ENCODE results near the gene LAMA5. TPM values are rescaled to one million over a fixed set of nuclear protein-coding genes. Genes with fewer than 3 reads are reported as not detected.

The LAMA5 gene
- total RNA-seq, 4 donors from 2014 or later = 164 to 427 (median 196) TPM

GRCh38 chr20:62268228-62268900 is 98.7 kb downstream of the LAMA5 start:
- no peak for DNase-seq (ENCODE audit: low spot score in 2 of 2)
- no peak overlapping the region for H3K4me3 ChIP-seq (ENCODE audit: low read depth, poor library complexity, severe bottlenecking)
- intact Hi-C loops (cut with DNase I; ENCODE audit: low total_unique reads) = no loop called here
- WGBS, 2 donors = 80 to 83% methylated on average over 7 of the region's 7 CpGs
- TF ChIP-seq CTCF (IDR thresholded peaks at IDR 0.05) (no peak), POLR2A (IDR thresholded peaks at IDR 0.05) (no peak)

GRCh38 chr20:62267543-62267942 is 99.6 kb downstream of the LAMA5 start:
- intact Hi-C loops (cut with DNase I; ENCODE audit: low total_unique reads) = no loop called here
- H3K4me3 ChIP-seq (ENCODE audit: low read depth, poor library complexity, severe bottlenecking) = no peak overlapping the region
- WGBS, 2 donors = 53 to 55% methylated on average over 10 of the region's 10 CpGs
- DNase-seq (ENCODE audit: low spot score in 2 of 2) = no peak
- TF ChIP-seq POLR2A (IDR thresholded peaks at IDR 0.05) (no peak), CTCF (IDR thresholded peaks at IDR 0.05) (no peak)

GRCh38 chr20:62266851-62267250 is 100.3 kb downstream of the LAMA5 start:
- WGBS, 2 donors = 62 to 76% methylated on average over 13 of the region's 13 CpGs
- TF ChIP-seq CTCF (IDR thresholded peaks at IDR 0.05) = no peak
- TF ChIP-seq POLR2A (IDR thresholded peaks at IDR 0.05) = no peak
- intact Hi-C loops (cut with DNase I; ENCODE audit: low total_unique reads) = no loop called here
- no peak for DNase-seq (ENCODE audit: low spot score in 2 of 2)
- no peak overlapping the region for H3K4me3 ChIP-seq (ENCODE audit: low read depth, poor library complexity, severe bottlenecking)

GRCh38 chr20:62266340-62266739 is 100.8 kb downstream of the LAMA5 start:
- H3K4me3 ChIP-seq (ENCODE audit: low read depth, poor library complexity, severe bottlenecking) = no peak overlapping the region
- DNase-seq (ENCODE audit: low spot score in 2 of 2) = no peak
- intact Hi-C loops (cut with DNase I; ENCODE audit: low total_unique reads) = no loop called here
- WGBS, 2 donors = 89 to 91% methylated on average over 10 of the region's 10 CpGs
- no peak for TF ChIP-seq CTCF (IDR thresholded peaks at IDR 0.05)
- no peak for TF ChIP-seq POLR2A (IDR thresholded peaks at IDR 0.05)

- no peak for DNase-seq (ENCODE audit: low spot score in 2 of 2)
- TF ChIP-seq CTCF (IDR thresholded peaks at IDR 0.05) = no peak
- TF ChIP-seq POLR2A (IDR thresholded peaks at IDR 0.05) = no peak
- 94% methylated on average over 1 of the region's 1 CpG for WGBS, 2 donors
- intact Hi-C loops (cut with DNase I; ENCODE audit: low total_unique reads) = no loop called here
- H3K4me3 ChIP-seq (ENCODE audit: low read depth, poor library complexity, severe bottlenecking) = no peak overlapping the region
Measured at GRCh38 chr20:62265365-62265764, 101.7 kb downstream of the LAMA5 start.

GRCh38 chr20:62263396-62263795 is 103.7 kb downstream of the LAMA5 start:
- DNase-seq (ENCODE audit: low spot score in 2 of 2) = no peak
- no peak overlapping the region for H3K4me3 ChIP-seq (ENCODE audit: low read depth, poor library complexity, severe bottlenecking)
- 93 to 96% methylated on average over 14 of the region's 14 CpGs for WGBS, 2 donors
- intact Hi-C loops (cut with DNase I; ENCODE audit: low total_unique reads) = no loop called here
- TF ChIP-seq POLR2A (IDR thresholded peaks at IDR 0.05) (no peak), CTCF (IDR thresholded peaks at IDR 0.05) (no peak)

Measured in lower leg skin (tissue), 4 donors.